ENCODE data around the gene CHD9.

The CHD9 gene

DNA sequence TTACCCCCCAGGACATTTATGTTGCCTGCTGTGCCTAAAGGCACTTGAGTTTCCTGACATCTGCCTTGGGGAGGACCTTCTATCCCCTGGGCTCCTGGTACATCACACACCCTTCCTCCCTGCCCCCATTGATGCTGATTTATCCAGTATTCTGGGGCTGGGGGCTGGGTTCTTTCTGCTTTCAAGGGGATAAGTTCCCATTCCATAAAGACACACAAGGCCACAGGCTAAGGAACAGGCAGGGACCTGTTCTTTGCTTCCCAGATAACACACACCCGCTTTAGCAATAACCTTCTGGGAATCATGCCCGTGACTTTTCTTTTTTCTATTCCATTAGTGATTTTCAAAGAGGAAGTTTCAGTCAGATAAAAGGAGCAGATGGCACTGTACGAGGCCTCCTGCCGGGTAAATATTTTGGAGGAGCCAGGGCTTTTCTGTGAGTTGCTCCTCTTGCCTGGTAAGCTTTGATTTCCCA is 30.6 kb downstream of the CHD9 start:
- ChIA-PET POLR2A (interaction anchor here (1.6 kb wide), 1 partner anchor 13 kb away, joined by 10 read pairs; no protein-coding TSS in a partner anchor), CTCF (interaction anchor here (0.7 to 12.1 kb wide), 8 partner anchors 11 to 122 kb away, joined by 3 to 73 read pairs (median 4); partner anchors contain the start of gene CHD9)
- no peaks in the 10 kb centered on the region for H3K27me3 ChIP-seq (replicated peaks in 2 of 5; ENCODE audit: control insufficient read depth in 4 of 5, insufficient read depth in 5 of 5, low read length in 4 of 5)
- no peaks in the 10 kb centered on the region for H3K9me3 ChIP-seq (ENCODE audit: control extremely low read depth in 1 of 5, control insufficient read depth in 4 of 5, insufficient read depth in 2 of 5, low read depth in 1 of 5, low read length in 4 of 5)
- H3K27ac ChIP-seq (ENCODE audit: insufficient read depth in 1 of 2, low read depth in 1 of 2, low read length in 2 of 2, poor library complexity in 1 of 2, severe bottlenecking in 2 of 2) = no peak overlapping the region
- H3K36me3 ChIP-seq (ENCODE audit: control insufficient read depth in 4 of 4, insufficient read depth in 4 of 4, low read length in 3 of 4) = peaks cover 0 to 4% (median 2%) of the 10 kb centered on the region in 4 experiments
- no peak overlapping the region for H3K4me3 ChIP-seq (ENCODE audit: control insufficient read depth in 1 of 7, extremely low read depth in 1 of 7, insufficient read depth in 4 of 7, low read depth in 2 of 7, low read length in 6 of 7)
- peaks cover 11 to 21% (median 16%) of the 10 kb centered on the region in 4 experiments for H3K4me1 ChIP-seq (ENCODE audit: control extremely low read depth in 1 of 4, control insufficient read depth in 4 of 4, insufficient read depth in 4 of 4, low read length in 3 of 4)
- DNase-seq = no peak
- 69% methylated on average over 2 of the region's 4 CpGs for WGBS (ENCODE audit: insufficient coverage)

DNA sequence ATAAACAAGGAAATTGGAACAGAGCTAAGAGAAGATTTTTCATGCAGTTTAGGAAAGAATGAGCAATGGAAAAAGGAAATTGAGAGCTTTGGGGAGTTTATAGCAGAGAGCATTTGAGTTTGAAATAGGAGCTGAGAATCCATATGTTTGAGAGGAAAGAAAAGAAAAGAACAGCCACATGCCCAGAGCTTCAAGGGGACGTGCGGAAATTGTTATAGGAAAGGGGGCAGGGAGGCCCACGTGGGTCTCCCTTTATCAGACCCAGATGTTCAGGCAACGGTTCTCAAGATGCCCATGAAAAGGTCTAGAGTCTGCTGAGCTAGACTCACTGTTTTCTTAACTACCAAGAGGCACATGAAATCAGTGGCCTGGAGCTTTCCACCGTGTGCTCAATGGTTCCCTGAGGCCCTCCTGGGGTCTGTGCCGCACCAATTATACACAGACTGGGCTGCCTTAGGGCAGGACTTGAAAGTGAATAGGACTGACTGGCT is 31.2 kb downstream of the CHD9 start:
- DNase-seq = no peak
- peaks cover 0 to 4% (median 2%) of the 10 kb centered on the region in 4 experiments for H3K36me3 ChIP-seq (ENCODE audit: control insufficient read depth in 4 of 4, insufficient read depth in 4 of 4, low read length in 3 of 4)
- peak overlapping the region in 1 of 7 experiments; percentile 1 for H3K4me3 ChIP-seq (ENCODE audit: control insufficient read depth in 1 of 7, extremely low read depth in 1 of 7, insufficient read depth in 4 of 7, low read depth in 2 of 7, low read length in 6 of 7)
- ChIA-PET CTCF (interaction anchor here (0.7 to 12.1 kb wide), 8 partner anchors 10 to 121 kb away, joined by 3 to 73 read pairs (median 4); partner anchors contain the start of gene CHD9), POLR2A (interaction anchor here (1.6 kb wide), 1 partner anchor 13 kb away, joined by 10 read pairs; no protein-coding TSS in a partner anchor)
- H3K27ac ChIP-seq (ENCODE audit: insufficient read depth in 1 of 2, low read depth in 1 of 2, low read length in 2 of 2, poor library complexity in 1 of 2, severe bottlenecking in 2 of 2) = no peak overlapping the region
- H3K4me1 ChIP-seq (ENCODE audit: control extremely low read depth in 1 of 4, control insufficient read depth in 4 of 4, insufficient read depth in 4 of 4, low read length in 3 of 4) = peaks cover 13 to 27% (median 22%) of the 10 kb centered on the region in 4 experiments
- WGBS (ENCODE audit: insufficient coverage) = 96% methylated on average over 6 of the region's 6 CpGs
- H3K27me3 ChIP-seq (replicated peaks in 2 of 5; ENCODE audit: control insufficient read depth in 4 of 5, insufficient read depth in 5 of 5, low read length in 4 of 5) = no peaks in the 10 kb centered on the region
- no peaks in the 10 kb centered on the region for H3K9me3 ChIP-seq (ENCODE audit: control extremely low read depth in 1 of 5, control insufficient read depth in 4 of 5, insufficient read depth in 2 of 5, low read depth in 1 of 5, low read length in 4 of 5)

- Histone ChIP-seq H3K27me3 (replicated peaks in 2 of 5; ENCODE audit: control insufficient read depth in 4 of 5, insufficient read depth in 5 of 5, low read length in 4 of 5) (no peaks in the 10 kb centered on the region), H3K27ac (ENCODE audit: insufficient read depth in 1 of 2, low read depth in 1 of 2, low read length in 2 of 2, poor library complexity in 1 of 2, severe bottlenecking in 2 of 2) (no peak overlapping the region), H3K4me1 (ENCODE audit: control extremely low read depth in 1 of 4, control insufficient read depth in 4 of 4, insufficient read depth in 4 of 4, low read length in 3 of 4) (peaks cover 20 to 38% (median 33%) of the 10 kb centered on the region in 4 experiments), H3K4me3 (ENCODE audit: control insufficient read depth in 1 of 7, extremely low read depth in 1 of 7, insufficient read depth in 4 of 7, low read depth in 2 of 7, low read length in 6 of 7) (no peak overlapping the region), H3K36me3 (ENCODE audit: control insufficient read depth in 4 of 4, insufficient read depth in 4 of 4, low read length in 3 of 4) (peaks cover 0 to 4% (median 2%) of the 10 kb centered on the region in 4 experiments), H3K9me3 (ENCODE audit: control extremely low read depth in 1 of 5, control insufficient read depth in 4 of 5, insufficient read depth in 2 of 5, low read depth in 1 of 5, low read length in 4 of 5) (no peaks in the 10 kb centered on the region)
- DNase-seq = no peak
- CTCF ChIA-PET = interaction anchor here (0.7 to 12.1 kb wide), 7 partner anchors 9 to 43 kb away, joined by 3 to 73 read pairs (median 5); partner anchors contain the start of gene CHD9
- POLR2A ChIA-PET = no interaction called here
- WGBS (ENCODE audit: insufficient coverage) = 100% methylated on average over 2 of the region's 3 CpGs
These were observed 32.3 kb downstream of the CHD9 start for GRCh38 chr16:53087101-53087500.

DNA sequence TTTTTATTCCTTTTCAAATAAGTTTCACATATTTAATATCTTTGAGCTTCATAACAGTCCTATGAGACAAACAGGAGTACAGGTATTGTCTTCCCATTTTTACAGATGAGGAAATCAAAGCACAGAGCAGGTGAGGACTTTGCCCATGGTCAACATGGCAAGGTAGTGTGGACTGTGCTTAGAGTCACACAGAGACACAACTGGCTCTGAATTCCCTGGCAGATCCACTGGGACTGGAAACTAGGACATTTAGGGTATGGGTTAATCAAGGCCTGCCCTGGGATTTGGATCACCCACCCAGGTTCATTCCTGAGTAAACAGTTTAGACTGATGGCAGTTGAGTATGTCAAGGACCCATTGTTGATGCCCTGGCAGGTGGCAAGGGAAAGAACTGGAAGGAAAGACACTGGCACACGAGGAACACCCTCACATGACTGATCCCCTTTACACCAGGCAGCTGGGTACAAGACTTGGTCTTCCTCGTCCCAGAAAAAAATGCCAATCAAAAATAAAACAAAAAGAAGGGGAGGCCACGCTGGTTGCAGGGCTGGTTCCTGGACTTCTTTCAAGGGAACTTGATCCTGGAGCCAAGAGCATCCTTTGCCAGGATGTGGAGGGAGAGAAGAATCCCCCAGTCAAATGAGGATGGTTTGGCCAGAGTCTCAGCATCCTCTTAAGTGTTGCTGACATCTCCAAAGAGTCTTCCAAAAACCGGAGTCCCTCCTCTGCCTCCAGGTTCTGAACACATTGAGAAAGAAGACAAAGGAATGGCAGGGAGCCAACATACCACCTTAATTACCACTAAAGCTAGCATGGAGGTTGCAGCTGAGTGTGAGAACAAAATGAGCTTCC is 34.9 kb downstream of the CHD9 start:
- DNase-seq = no peak
- Histone ChIP-seq H3K27me3 (replicated peaks in 2 of 5; ENCODE audit: control insufficient read depth in 4 of 5, insufficient read depth in 5 of 5, low read length in 4 of 5) (no peaks in the 10 kb centered on the region), H3K36me3 (ENCODE audit: control insufficient read depth in 4 of 4, insufficient read depth in 4 of 4, low read length in 3 of 4) (peaks cover 0 to 4% (median 2%) of the 10 kb centered on the region in 4 experiments), H3K4me3 (ENCODE audit: control insufficient read depth in 1 of 7, extremely low read depth in 1 of 7, insufficient read depth in 4 of 7, low read depth in 2 of 7, low read length in 6 of 7) (peak overlapping the region in 1 of 7 experiments; percentile 63), H3K4me1 (ENCODE audit: control extremely low read depth in 1 of 4, control insufficient read depth in 4 of 4, insufficient read depth in 4 of 4, low read length in 3 of 4) (peaks cover 31 to 62% (median 53%) of the 10 kb centered on the region in 4 experiments), H3K27ac (ENCODE audit: insufficient read depth in 1 of 2, low read depth in 1 of 2, low read length in 2 of 2, poor library complexity in 1 of 2, severe bottlenecking in 2 of 2) (no peak overlapping the region), H3K9me3 (ENCODE audit: control extremely low read depth in 1 of 5, control insufficient read depth in 4 of 5, insufficient read depth in 2 of 5, low read depth in 1 of 5, low read length in 4 of 5) (no peaks in the 10 kb centered on the region)
- ChIA-PET POLR2A (interaction anchor here (0.5 to 1.9 kb wide), 2 partner anchors 10 to 1365 kb away, joined by 4 to 11 read pairs; no protein-coding TSS in a partner anchor), CTCF (interaction anchor here (1.2 to 12.1 kb wide), 9 partner anchors 10 to 34 kb away, joined by 3 to 73 read pairs (median 4); partner anchors contain the start of gene CHD9)
- WGBS (ENCODE audit: insufficient coverage) = 73% methylated on average over 3 of the region's 4 CpGs

GRCh38 chr16:53090286-53090590 is 35.4 kb downstream of the CHD9 start:
- DNase-seq = no peak
- CTCF ChIA-PET = interaction anchor here (0.9 to 12.1 kb wide), 8 partner anchors 11 to 40 kb away, joined by 3 to 73 read pairs (median 4); partner anchors contain the start of gene CHD9
- no peaks in the 10 kb centered on the region for H3K27me3 ChIP-seq (replicated peaks in 2 of 5; ENCODE audit: control insufficient read depth in 4 of 5, insufficient read depth in 5 of 5, low read length in 4 of 5)
- peaks cover 0 to 4% (median 2%) of the 10 kb centered on the region in 4 experiments for H3K36me3 ChIP-seq (ENCODE audit: control insufficient read depth in 4 of 4, insufficient read depth in 4 of 4, low read length in 3 of 4)
- WGBS (ENCODE audit: insufficient coverage) = 64% methylated on average over 3 of the region's 5 CpGs
- peak overlapping the region in 4 of 7 experiments; percentile 8 to 63 (median 49) for H3K4me3 ChIP-seq (ENCODE audit: control insufficient read depth in 1 of 7, extremely low read depth in 1 of 7, insufficient read depth in 4 of 7, low read depth in 2 of 7, low read length in 6 of 7)
- H3K4me1 ChIP-seq (ENCODE audit: control extremely low read depth in 1 of 4, control insufficient read depth in 4 of 4, insufficient read depth in 4 of 4, low read length in 3 of 4) = peaks cover 31 to 61% (median 53%) of the 10 kb centered on the region in 4 experiments
- H3K27ac ChIP-seq (ENCODE audit: insufficient read depth in 1 of 2, low read depth in 1 of 2, low read length in 2 of 2, poor library complexity in 1 of 2, severe bottlenecking in 2 of 2) = peak overlapping the region in 1 of 2 experiments; percentile 32
- POLR2A ChIA-PET = interaction anchor here (0.5 to 1.9 kb wide), 5 partner anchors 8 to 1364 kb away, joined by 3 to 11 read pairs (median 4); partner anchors contain the start of gene CHD9
- no peaks in the 10 kb centered on the region for H3K9me3 ChIP-seq (ENCODE audit: control extremely low read depth in 1 of 5, control insufficient read depth in 4 of 5, insufficient read depth in 2 of 5, low read depth in 1 of 5, low read length in 4 of 5)

DNA sequence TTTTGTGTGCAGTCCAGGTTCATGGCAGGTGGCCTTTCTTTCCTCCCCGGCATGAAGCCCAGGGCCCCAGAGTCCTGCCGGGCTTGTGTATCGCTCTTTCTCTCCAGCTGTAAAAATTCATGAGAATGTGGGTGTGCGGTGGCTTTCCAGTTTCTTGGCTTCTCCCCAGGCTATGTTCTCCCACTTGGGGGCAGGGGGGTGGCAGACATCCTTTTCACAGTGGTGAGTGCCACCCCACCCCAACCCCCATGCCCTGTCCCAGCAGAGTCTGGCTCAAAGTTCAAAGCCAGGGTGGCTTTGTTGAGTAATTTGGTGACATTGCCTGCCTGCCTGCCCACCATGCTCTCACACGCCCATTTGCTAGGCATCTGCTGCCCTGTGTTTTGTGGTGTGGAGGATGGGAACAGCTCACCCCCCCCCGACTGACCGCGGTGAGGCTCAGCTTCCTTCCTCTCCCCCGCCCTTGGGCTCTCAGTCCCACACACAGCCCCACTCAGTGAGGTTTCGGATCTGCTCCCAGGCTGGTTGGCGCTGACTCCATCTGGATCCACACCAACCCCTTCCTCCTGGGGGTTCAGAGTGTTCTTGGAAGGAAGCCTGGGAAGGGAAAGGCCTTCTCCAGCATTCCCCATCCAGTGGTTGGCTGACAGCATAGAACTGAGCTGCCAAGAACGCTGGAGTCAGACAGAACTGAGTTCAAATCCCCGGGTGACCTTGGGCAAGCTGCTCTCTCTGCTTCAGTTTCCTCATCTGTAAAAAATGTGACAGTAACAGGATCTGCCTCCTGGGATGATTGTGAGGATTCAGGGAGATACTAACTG is 36.0 kb downstream of the CHD9 start:
- peaks cover 25 to 55% (median 48%) of the 10 kb centered on the region in 4 experiments for H3K4me1 ChIP-seq (ENCODE audit: control extremely low read depth in 1 of 4, control insufficient read depth in 4 of 4, insufficient read depth in 4 of 4, low read length in 3 of 4)
- peak overlapping the region in 5 of 7 experiments; percentile 17 to 63 (median 46) for H3K4me3 ChIP-seq (ENCODE audit: control insufficient read depth in 1 of 7, extremely low read depth in 1 of 7, insufficient read depth in 4 of 7, low read depth in 2 of 7, low read length in 6 of 7)
- ChIA-PET POLR2A (interaction anchor here (1.0 to 1.9 kb wide), 5 partner anchors 9 to 126 kb away, joined by 3 to 11 read pairs (median 4); partner anchors contain the start of gene CHD9), CTCF (interaction anchor here (0.9 to 12.1 kb wide), 9 partner anchors 10 to 39 kb away, joined by 3 to 73 read pairs (median 4); partner anchors contain the start of gene CHD9)
- H3K36me3 ChIP-seq (ENCODE audit: control insufficient read depth in 4 of 4, insufficient read depth in 4 of 4, low read length in 3 of 4) = peaks cover 0 to 4% (median 2%) of the 10 kb centered on the region in 4 experiments
- 0% methylated on average over 1 of the region's 13 CpGs for WGBS (ENCODE audit: insufficient coverage)
- no peaks in the 10 kb centered on the region for H3K27me3 ChIP-seq (replicated peaks in 2 of 5; ENCODE audit: control insufficient read depth in 4 of 5, insufficient read depth in 5 of 5, low read length in 4 of 5)
- peak; percentile 18 to 78 (median 71) for DNase-seq
- H3K9me3 ChIP-seq (ENCODE audit: control extremely low read depth in 1 of 5, control insufficient read depth in 4 of 5, insufficient read depth in 2 of 5, low read depth in 1 of 5, low read length in 4 of 5) = no peaks in the 10 kb centered on the region
- peak overlapping the region in 1 of 2 experiments; percentile 32 for H3K27ac ChIP-seq (ENCODE audit: insufficient read depth in 1 of 2, low read depth in 1 of 2, low read length in 2 of 2, poor library complexity in 1 of 2, severe bottlenecking in 2 of 2)

Data from common myeloid progenitor, CD34-positive (primary cell).